Stomach (tissue), 9 donors: Measurements from ENCODE around the gene DNAJA3. TPM values are rescaled to one million over a fixed set of nuclear protein-coding genes. Genes with fewer than 3 reads are reported as not detected.
A peak's percentile ranks its signal among the peaks of the same experiment; 100 is the strongest.

ENCODE experiments used
- DNase-seq, 2 donors: peaks; one replicate each; pipeline versions ENCODE4 v3.0.0 to v3.0.0-alpha.2; 2013 to 2019
- H3K27ac ChIP-seq, 5 donors: fragments of 200-600 bp in 4 of 5; sonication (generic) in 4 of 5; one replicate each; pipeline ENCODE4 v1.5.1; 2013 to 2019; ENCODE audit warnings: mild to moderate bottlenecking in 1 of 5, moderate library complexity in 1 of 5
- H3K27me3 ChIP-seq, 3 donors: fragments of 200-600 bp; sonication (generic); one replicate each; pipeline ENCODE4 v1.5.1; 2017 to 2019; ENCODE audit warnings: mixed run types in 1 of 3
- H3K36me3 ChIP-seq, 4 donors: fragments of 200-600 bp; sonication (generic); 1 replicate in 3 of 4; 2 replicates in 1 of 4; pipeline ENCODE4 v1.5.1; 2016 to 2019
- H3K4me1 ChIP-seq, 4 donors: fragments of 200-600 bp; sonication (generic); one replicate each; pipeline ENCODE4 v1.5.1; 2016 to 2019
- H3K4me3 ChIP-seq, 4 donors: fragments of 200-600 bp; sonication (generic) in 3 of 4; one replicate each; pipeline ENCODE4 v1.5.1; 2016 to 2019; ENCODE audit warnings: mild to moderate bottlenecking in 1 of 4
- H3K9me3 ChIP-seq, 4 donors: fragments of 200-600 bp; sonication (generic); one replicate each; pipeline ENCODE4 v1.5.1; 2016 to 2019
- EP300 ChIP-seq: sonication (generic); formaldehyde crosslinking; IDR thresholded peaks from one replicate; pipeline ENCODE4 v1.6.1; 2017; ENCODE audit warnings: antibody characterized with exemption
- POLR2A ChIP-seq, 4 donors: fragments of 450-650 bp; IDR thresholded peaks; one replicate each; pipeline ENCODE4 v1.6.1; 2016; ENCODE audit warnings: antibody characterized with exemption in 4 of 4, control low read depth in 2 of 4, mild to moderate bottlenecking in 1 of 4, moderate library complexity in 1 of 4
- POLR2AphosphoS5 ChIP-seq, 3 donors: sonication (generic); formaldehyde crosslinking; IDR thresholded peaks; one replicate each; pipeline ENCODE4 v1.6.1; 2016; ENCODE audit warnings: antibody characterized with exemption in 3 of 3
- WGBS, 5 donors: extraction: QIAGEN DNeasy Blood & Tissue Kit in 3 of 5; methylation state at CpG; one replicate each; pipeline versions ENCODE4 v1.1.5 to v1.1.7; 2013 to 2018; 5-methylcytosine and 5-hydroxymethylcytosine counted together
- intact Hi-C: fragments of 100-400 bp; cut with DNase I; formaldehyde crosslinking; loops from one replicate; pipeline ENCODE4 v1.15.1; 2023; ENCODE audit warnings: low total_unique reads
- polyA plus RNA-seq, 3 donors: library from polyadenylated mRNA; stranded (reverse); fragments of 200-250 nt; gene quantifications; one replicate each; pipeline ENCODE4 v1.2.3, GENCODE V29; 2013
- total RNA-seq, 5 donors: library from RNA; depleted of rRNA; stranded (reverse); fragments of >200 nt; gene quantifications; one replicate each; pipeline versions ENCODE4 v1.1.0 to v1.2.3, GENCODE V29; 2014 to 2016
- TF ChIP-seq, protein P1 (sequence below), 7 experiments: fragments of 450-650 bp in 4 of 7; fragments of 200-600 bp in 3 of 7; sonication (generic) in 3 of 7; IDR thresholded peaks; one replicate each; pipeline ENCODE4 v1.5.1; 2016 to 2019; ENCODE audit warnings: antibody characterized with exemption in 7 of 7, control low read depth in 2 of 7, mild to moderate bottlenecking in 1 of 7
- donor health status: healthy with polysubstance abuse.
- donor health status: Bipolar disorder and iron deficiency.
- donor health status: healthy.

DNAJA3 gene
- total and polyA plus RNA-seq, 8 donors: 18.8 to 53.0 (median 29.2) TPM

DNA sequence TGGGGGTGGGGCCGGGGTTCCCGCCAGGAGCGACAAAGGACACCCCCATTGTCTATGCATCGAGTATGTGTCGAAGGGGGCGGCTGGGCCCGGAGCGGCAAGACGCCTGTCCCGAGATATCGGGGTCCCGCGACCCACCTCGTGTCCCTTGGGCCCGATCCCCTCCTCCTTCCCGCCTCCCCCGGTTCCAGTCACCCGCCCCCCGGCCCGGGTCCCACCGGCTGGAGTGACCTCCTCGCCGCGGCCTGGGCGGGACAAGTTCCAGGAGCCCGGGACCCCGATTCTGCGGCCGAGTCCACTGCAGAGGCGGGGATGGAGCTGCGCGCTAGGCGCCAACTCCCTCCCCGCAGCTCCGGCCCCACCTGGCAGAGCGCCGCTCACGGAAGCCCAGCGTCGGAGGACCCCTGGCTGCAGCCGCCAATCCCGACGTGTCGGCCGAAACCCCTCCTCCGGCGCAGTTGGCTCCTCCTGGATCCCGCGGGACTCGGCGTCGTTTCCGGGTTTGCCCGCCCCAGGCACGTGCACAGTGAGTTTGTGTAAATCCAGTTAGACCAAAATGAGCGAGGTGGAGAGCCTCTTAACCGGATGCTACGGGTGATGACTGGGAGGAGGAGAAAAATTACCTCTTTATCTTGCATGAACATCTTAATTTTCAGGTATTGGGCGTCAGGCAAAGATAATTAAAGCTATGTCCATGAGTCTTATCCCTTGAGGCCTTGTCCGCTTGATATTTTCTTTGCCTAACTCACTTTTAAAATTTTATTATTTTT is 48.7 kb downstream of the DNAJA3 start, which contains the start of gene NMRAL1:
Gene NMRAL1, minus strand, starts transcription at position 434 of the 770 bp plus-strand sequence. CDS start 493 bp downstream, outside the sequence.
- H3K9me3 ChIP-seq: no peaks in the 10 kb centered on the region
- peak; percentile 92 to 97 for DNase-seq
- TF ChIP-seq, protein P1, sequence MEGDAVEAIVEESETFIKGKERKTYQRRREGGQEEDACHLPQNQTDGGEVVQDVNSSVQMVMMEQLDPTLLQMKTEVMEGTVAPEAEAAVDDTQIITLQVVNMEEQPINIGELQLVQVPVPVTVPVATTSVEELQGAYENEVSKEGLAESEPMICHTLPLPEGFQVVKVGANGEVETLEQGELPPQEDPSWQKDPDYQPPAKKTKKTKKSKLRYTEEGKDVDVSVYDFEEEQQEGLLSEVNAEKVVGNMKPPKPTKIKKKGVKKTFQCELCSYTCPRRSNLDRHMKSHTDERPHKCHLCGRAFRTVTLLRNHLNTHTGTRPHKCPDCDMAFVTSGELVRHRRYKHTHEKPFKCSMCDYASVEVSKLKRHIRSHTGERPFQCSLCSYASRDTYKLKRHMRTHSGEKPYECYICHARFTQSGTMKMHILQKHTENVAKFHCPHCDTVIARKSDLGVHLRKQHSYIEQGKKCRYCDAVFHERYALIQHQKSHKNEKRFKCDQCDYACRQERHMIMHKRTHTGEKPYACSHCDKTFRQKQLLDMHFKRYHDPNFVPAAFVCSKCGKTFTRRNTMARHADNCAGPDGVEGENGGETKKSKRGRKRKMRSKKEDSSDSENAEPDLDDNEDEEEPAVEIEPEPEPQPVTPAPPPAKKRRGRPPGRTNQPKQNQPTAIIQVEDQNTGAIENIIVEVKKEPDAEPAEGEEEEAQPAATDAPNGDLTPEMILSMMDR (IDR thresholded peaks at IDR 0.05): peak in 1 of 7 experiments; percentile 12
- TF ChIP-seq POLR2AphosphoS5 (IDR thresholded peaks at IDR 0.05) (peak; percentile 60 to 93 (median 79)), EP300 (no peak), POLR2A (IDR thresholded peaks at IDR 0.05) (peak in 2 of 4 donors; percentile 26 to 33)
- H3K27me3 ChIP-seq: no peaks in the 10 kb centered on the region
- peak within 1 kb of the TSS; percentile 80 to 95 (median 91) for H3K27ac ChIP-seq
- peaks cover under 1 to 11% (median 9%) of the 10 kb centered on the region in 4 donors for H3K36me3 ChIP-seq
- peaks cover 34 to 60% (median 53%) of the 10 kb centered on the region in 4 donors for H3K4me1 ChIP-seq
- peak within 1 kb of the TSS; percentile 57 to 87 (median 79) for H3K4me3 ChIP-seq
- intact Hi-C loops: no loop called here
- WGBS, 5 donors: 2 to 5% (median 3%) methylated on average over 28 to 60 of the region's 60 CpGs

DNA sequence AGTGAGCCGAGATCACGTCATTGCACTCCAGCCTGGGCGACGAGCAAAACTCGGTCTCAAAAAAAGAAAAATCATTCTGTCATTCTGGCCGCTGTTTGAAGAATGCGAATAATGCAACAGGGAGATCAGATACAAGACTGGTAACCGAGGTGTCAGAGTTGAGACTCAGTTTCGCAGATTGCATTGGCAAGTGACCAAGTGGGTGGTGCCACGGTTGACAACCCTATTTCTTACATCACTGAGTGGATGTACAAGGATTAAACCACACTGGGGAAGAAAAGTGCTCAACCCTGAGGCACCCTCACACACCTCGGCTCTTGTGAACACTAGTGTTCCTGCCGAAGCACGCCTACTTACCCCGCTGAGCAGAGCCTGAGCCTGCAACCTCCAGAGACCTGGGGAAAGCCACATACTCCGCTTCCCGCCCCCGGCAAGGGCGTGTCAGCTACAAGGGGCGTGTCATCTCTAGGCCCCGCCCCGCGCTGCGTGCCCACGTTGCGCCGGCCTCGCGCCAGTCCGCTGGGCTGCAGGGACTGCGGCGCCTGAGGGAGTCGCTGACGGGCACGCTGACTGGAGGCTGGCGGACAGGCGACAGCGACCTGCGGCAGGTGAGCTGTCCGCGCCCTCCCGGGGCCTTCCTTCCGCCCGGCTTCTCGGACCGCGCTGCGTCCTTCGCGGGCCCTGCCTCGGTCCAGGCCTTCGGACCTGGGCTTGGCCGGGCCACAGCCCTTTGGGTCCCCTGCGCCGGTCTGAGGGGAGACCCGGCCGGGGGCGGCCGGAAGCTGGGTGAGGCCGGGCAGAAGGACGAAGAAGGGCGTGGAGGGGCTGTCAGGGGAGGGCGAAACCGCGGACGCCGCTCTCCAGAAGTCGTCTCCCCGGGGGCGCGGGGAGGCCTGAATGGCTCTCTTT is 50.5 kb downstream of the DNAJA3 start, which contains the start of gene HMOX2:
Gene HMOX2, plus strand, starts transcription at position 519 of the 909 bp plus-strand sequence. CDS start 29,127 bp downstream, outside the sequence.
- 9 to 15% (median 10%) methylated on average over 38 to 70 of the region's 70 CpGs for WGBS, 5 donors
- intact Hi-C loops: no loop called here
- Histone ChIP-seq H3K4me1 (peaks cover 38 to 76% (median 58%) of the 10 kb centered on the region in 4 donors), H3K36me3 (no peaks in the 10 kb centered on the region), H3K27ac (peak within 1 kb of the TSS; percentile 93 to 97 (median 94)), H3K27me3 (no peaks in the 10 kb centered on the region), H3K4me3 (peak within 1 kb of the TSS; percentile 69 to 94 (median 80)), H3K9me3 (no peaks in the 10 kb centered on the region)
- TF ChIP-seq, protein P1 (IDR thresholded peaks at IDR 0.05): peak in 5 of 7 experiments; percentile 6 to 49 (median 26)
- peak in 2 of 4 donors; percentile 42 to 91 for TF ChIP-seq POLR2A (IDR thresholded peaks at IDR 0.05)
- no peak for TF ChIP-seq EP300
- peak; percentile 91 to 100 (median 99) for TF ChIP-seq POLR2AphosphoS5 (IDR thresholded peaks at IDR 0.05)
- DNase-seq: peak; percentile 97 to 98

DNA sequence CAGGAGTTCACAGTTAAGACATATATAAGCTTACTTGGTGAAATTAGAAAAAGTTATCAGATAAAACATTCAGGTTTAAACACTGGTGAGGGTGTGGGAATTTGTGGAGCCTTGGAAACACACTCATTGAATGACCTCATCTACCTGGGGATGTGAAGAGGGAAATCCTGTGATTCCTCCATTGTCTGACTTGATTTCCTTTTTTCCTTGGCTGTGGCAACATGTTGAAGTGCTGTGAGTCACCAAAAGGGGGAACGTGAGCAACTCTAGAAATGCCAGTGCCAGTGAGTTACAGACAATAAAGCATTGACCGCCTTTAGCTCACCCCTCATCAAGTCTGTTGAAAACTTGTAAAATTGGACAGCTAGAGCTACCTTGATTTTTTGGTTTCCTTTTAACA is 52.3 kb downstream of the DNAJA3 start:
- intact Hi-C loops: no loop called here
- H3K9me3 ChIP-seq: no peaks in the 10 kb centered on the region
- H3K4me1 ChIP-seq: peaks cover 49 to 88% (median 72%) of the 10 kb centered on the region in 4 donors
- peak overlapping the region; percentile 42 to 97 (median 94) for H3K27ac ChIP-seq
- H3K36me3 ChIP-seq: no peaks in the 10 kb centered on the region
- 26 to 43% (median 29%) methylated on average over 2 of the region's 2 CpGs for WGBS, 5 donors
- peak overlapping the region in 3 of 4 donors; percentile 69 to 94 (median 70) for H3K4me3 ChIP-seq
- TF ChIP-seq, protein P1 (IDR thresholded peaks at IDR 0.05): no peak
- TF ChIP-seq EP300 (no peak), POLR2A (IDR thresholded peaks at IDR 0.05) (no peak), POLR2AphosphoS5 (IDR thresholded peaks at IDR 0.05) (peak in 1 of 3 donors; percentile 17)
- DNase-seq: peak in 1 of 2 donors; percentile 45
- no peaks in the 10 kb centered on the region for H3K27me3 ChIP-seq

DNA sequence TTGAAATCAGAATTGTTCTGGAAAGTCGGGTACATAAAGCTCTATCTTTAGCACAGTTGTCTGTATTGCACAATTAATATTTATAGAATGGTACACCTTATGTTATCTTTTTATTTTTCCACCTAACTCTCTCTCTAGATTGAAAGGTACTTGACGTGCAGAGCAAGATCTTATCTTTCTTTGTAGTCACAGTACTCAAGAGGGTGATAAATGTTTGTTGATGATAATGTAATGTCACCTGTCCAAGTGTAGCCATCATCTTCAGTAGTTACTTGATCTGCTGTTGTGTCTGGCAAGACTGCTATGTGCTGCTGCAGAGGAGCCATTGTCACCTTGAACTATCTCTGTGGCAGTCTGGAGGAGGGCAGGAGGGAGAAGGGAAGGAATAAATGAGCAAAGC is 55.9 kb downstream of the DNAJA3 start:
- H3K4me3 ChIP-seq: no peak overlapping the region
- no peaks in the 10 kb centered on the region for H3K9me3 ChIP-seq
- peak overlapping the region in 4 of 5 donors; percentile 30 to 54 (median 40) for H3K27ac ChIP-seq
- no peak for TF ChIP-seq POLR2AphosphoS5 (IDR thresholded peaks at IDR 0.05)
- TF ChIP-seq, protein P1 (IDR thresholded peaks at IDR 0.05): no peak
- TF ChIP-seq POLR2A (IDR thresholded peaks at IDR 0.05): no peak
- TF ChIP-seq EP300: no peak
- no peak for DNase-seq
- peaks cover 10 to 33% (median 26%) of the 10 kb centered on the region in 4 donors for H3K36me3 ChIP-seq
- peaks cover 38 to 76% (median 54%) of the 10 kb centered on the region in 4 donors for H3K4me1 ChIP-seq
- no peaks in the 10 kb centered on the region for H3K27me3 ChIP-seq
- WGBS, 5 donors: 23 to 42% (median 39%) methylated on average over 2 of the region's 2 CpGs
- intact Hi-C loops: no loop called here
